CD14-positive monocyte (primary cell): Measurements from ENCODE around the gene MYO16. TPM values are rescaled to one million over a fixed set of nuclear protein-coding genes. Genes with fewer than 3 reads are reported as not detected.

ENCODE experiments used
- DNase-seq, 3 donors: peaks; one replicate each; pipeline ENCODE4 v3.0.0-alpha.2; 2011 to 2022
- H2AFZ ChIP-seq: 2 replicates; pipeline ENCODE4 v1.6.0; 2012; ENCODE audit warnings: mild to moderate bottlenecking, low read depth, low read length, inconsistent platforms; ENCODE audit not compliant: insufficient read depth, poor library complexity, severe bottlenecking
- H3K27ac ChIP-seq, 2 donors: 1 replicate in 1 of 2; 2 replicates in 1 of 2; pipeline ENCODE4 v1.5.1; 2012 to 2013; ENCODE audit warnings: low read length in 2 of 2, control low read depth in 1 of 2, inconsistent platforms in 1 of 2, low read depth in 1 of 2, mild to moderate bottlenecking in 1 of 2
- H3K27me3 ChIP-seq, 2 donors: one replicate each; pipeline versions ENCODE4 v1.6.0 to v1.6.1; 2011 to 2013; ENCODE audit warnings: low read length in 2 of 2; ENCODE audit not compliant: control insufficient read depth in 2 of 2, insufficient read depth in 2 of 2
- H3K36me3 ChIP-seq, 2 donors: replicated peaks in 1 of 2; 1 replicate in 1 of 2; 2 replicates in 1 of 2; pipeline versions ENCODE4 v1.5.1 to v1.6.1; 2012 to 2013; ENCODE audit warnings: low read length in 2 of 2, control low read depth in 1 of 2, inconsistent platforms in 1 of 2, mild to moderate bottlenecking in 1 of 2; ENCODE audit not compliant: insufficient read depth in 2 of 2, control insufficient read depth in 1 of 2
- H3K4me1 ChIP-seq, 2 donors: 1 replicate in 1 of 2; 2 replicates in 1 of 2; pipeline versions ENCODE4 v1.5.1 to v1.6.1; 2012 to 2013; ENCODE audit warnings: low read length in 2 of 2, control low read depth in 1 of 2, inconsistent platforms in 1 of 2, mild to moderate bottlenecking in 1 of 2, moderate library complexity in 1 of 2; ENCODE audit not compliant: insufficient read depth in 2 of 2, control insufficient read depth in 1 of 2
- H3K4me2 ChIP-seq: replicated peaks from 2 replicates; pipeline ENCODE3; 2012; ENCODE audit warnings: low read length, moderate library complexity, mild to moderate bottlenecking; ENCODE audit not compliant: poor library complexity, severe bottlenecking; ENCODE audit errors: extremely low read depth
- H3K4me3 ChIP-seq, 3 experiments: fragments of 200-600 bp in 1 of 3; sonication (generic) in 1 of 3; replicated peaks in 1 of 3; 1 replicate in 2 of 3; 2 replicates in 1 of 3; pipeline ENCODE4 v1.5.1; 2011 to 2013; ENCODE audit warnings: low read length in 3 of 3, mild to moderate bottlenecking in 3 of 3, control low read depth in 2 of 3, low read depth in 2 of 3, inconsistent platforms in 1 of 3, moderate library complexity in 1 of 3
- H3K79me2 ChIP-seq: 2 replicates; pipeline ENCODE4 v1.6.0; 2012; ENCODE audit warnings: mild to moderate bottlenecking, control low read depth, inconsistent platforms, low read length, moderate library complexity; ENCODE audit not compliant: insufficient read depth
- H3K9ac ChIP-seq: 2 replicates; pipeline ENCODE4 v1.6.0; 2017; ENCODE audit warnings: low read length, mild to moderate bottlenecking; ENCODE audit not compliant: insufficient read depth, poor library complexity, severe bottlenecking
- H3K9me3 ChIP-seq, 2 donors: replicated peaks in 1 of 2; 1 replicate in 1 of 2; 2 replicates in 1 of 2; pipeline versions ENCODE4 v1.5.1 to v1.6.1; 2012 to 2013; ENCODE audit warnings: low read length in 2 of 2, control low read depth in 1 of 2; ENCODE audit not compliant: control insufficient read depth in 1 of 2, insufficient read depth in 1 of 2
- H4K20me1 ChIP-seq: 2 replicates; pipeline ENCODE4 v1.6.0; 2012; ENCODE audit warnings: mild to moderate bottlenecking, low read length, control low read depth, moderate library complexity; ENCODE audit not compliant: insufficient read depth
- H3K27ac Mint-ChIP-seq, 7 donors: one replicate each; pipeline ENCODE4 v1.8.0; 2020; ENCODE audit warnings: mild to moderate bottlenecking in 7 of 7, mixed read lengths in 7 of 7, moderate library complexity in 6 of 7, inconsistent platforms in 2 of 7
- H3K27me3 Mint-ChIP-seq, 3 donors: one replicate each; pipeline ENCODE4 v1.8.0; 2021 to 2022; ENCODE audit warnings: low read depth in 3 of 3, mild to moderate bottlenecking in 3 of 3, mixed read lengths in 3 of 3, moderate library complexity in 3 of 3, inconsistent platforms in 1 of 3
- H3K36me3 Mint-ChIP-seq, 2 donors: one replicate each; pipeline ENCODE4 v1.8.0; 2020; ENCODE audit warnings: mixed read lengths in 2 of 2, inconsistent platforms in 1 of 2, mild to moderate bottlenecking in 1 of 2
- H3K4me1 Mint-ChIP-seq: one replicate; pipeline ENCODE4 v1.8.0; 2020; ENCODE audit warnings: mild to moderate bottlenecking, mixed read lengths
- H3K4me3 Mint-ChIP-seq, 2 donors: one replicate each; pipeline ENCODE4 v1.8.0; 2020; ENCODE audit warnings: mild to moderate bottlenecking in 2 of 2, mixed read lengths in 2 of 2, moderate library complexity in 1 of 2
- H3K9me3 Mint-ChIP-seq, 7 donors: one replicate each; pipeline ENCODE4 v1.8.0; 2020 to 2022; ENCODE audit warnings: mixed read lengths in 7 of 7, mild to moderate bottlenecking in 6 of 7, moderate library complexity in 6 of 7, inconsistent platforms in 2 of 7
- CTCF ChIP-seq: fragments of 200-600 bp; IDR thresholded peaks from one replicate; pipeline ENCODE4 v1.8.0; 2022; ENCODE audit warnings: antibody characterized with exemption, mild to moderate bottlenecking
- WGBS: methylation state at CpG from one replicate; pipeline ENCODE4 v1.1.5; 2013; ENCODE audit warnings: missing lambda C conversion rate; ENCODE audit not compliant: insufficient coverage; 5-methylcytosine and 5-hydroxymethylcytosine counted together
- intact Hi-C, 2 donors: fragments of 100-400 bp; cut with micrococcal nuclease; formaldehyde crosslinking; loops; one replicate each; pipeline versions ENCODE4 v1.15.0 to v1.15.1; 2023
- polyA plus RNA-seq, 3 donors: library from polyadenylated mRNA; depleted of rRNA in 1 of 3; unstranded in 2 of 3; stranded (reverse) in 1 of 3; fragments of 300-500 nt in 2 of 3; fragments of >200 nt in 1 of 3; fragmentation: Illumina TruSeq in 2 of 3; gene quantifications; 1 replicate in 2 of 3; 2 replicates in 1 of 3; pipeline ENCODE4 v1.2.3, GENCODE V29; 2012 to 2021

MYO16 gene
- polyA plus RNA-seq, 3 donors, result not detected

- H3K9me3 Mint-ChIP-seq, result peaks cover 2 to 24% (median 9%) of the 10 kb centered on the region in 7 donors
- Histone ChIP-seq H3K9ac (no peak overlapping the region), H3K36me3 (no peaks in the 10 kb centered on the region), H3K27me3 (no peaks in the 10 kb centered on the region), H3K9me3 (peaks cover 12 to 18% of the 10 kb centered on the region in 2 donors), H3K27ac (no peak overlapping the region), H2AFZ (no peak overlapping the region), H3K4me3 (no peak overlapping the region), H3K79me2 (no peaks in the 10 kb centered on the region), H3K4me1 (no peaks in the 10 kb centered on the region), H4K20me1 (no peaks in the 10 kb centered on the region), H3K4me2 (no peak overlapping the region)
- H3K4me3 Mint-ChIP-seq, result no peak overlapping the region
- no peaks in the 10 kb centered on the region for H3K4me1 Mint-ChIP-seq
- 75% methylated on average over 3 of the region's 5 CpGs for WGBS
- intact Hi-C loops, result no loop called here
- no peak for DNase-seq
- no peaks in the 10 kb centered on the region for H3K36me3 Mint-ChIP-seq
- H3K27me3 Mint-ChIP-seq, result no peaks in the 10 kb centered on the region
- no peak overlapping the region for H3K27ac Mint-ChIP-seq
- TF ChIP-seq CTCF, result no peak
Observed at GRCh38 chr13:108662528-108662927, 33.1 kb downstream of the MYO16 start.

DNA sequence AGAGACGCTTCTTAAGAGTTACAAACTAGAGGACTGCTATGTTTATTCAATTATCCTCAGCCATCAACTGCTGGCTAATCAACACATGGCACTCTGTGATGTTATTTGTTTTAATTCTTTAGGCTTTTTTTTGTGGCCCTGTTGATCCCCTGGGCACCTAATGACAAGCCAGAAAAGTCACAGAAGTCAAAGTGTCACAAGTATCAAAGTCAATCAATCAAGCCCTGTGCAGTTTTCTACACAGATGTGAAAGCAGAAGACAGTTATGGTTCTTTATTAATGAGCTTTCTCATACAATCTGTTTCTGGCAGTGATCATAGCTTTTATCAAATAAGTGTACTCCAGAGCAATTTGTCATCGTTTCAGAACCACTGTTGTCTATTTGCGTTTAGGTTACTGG lies 34.3 kb downstream of the MYO16 start:
- no peaks in the 10 kb centered on the region for H3K36me3 ChIP-seq
- H3K9ac ChIP-seq, result no peak overlapping the region
- intact Hi-C loops, result no loop called here
- H3K27me3 Mint-ChIP-seq, result peaks cover 0 to 2% (median 0%) of the 10 kb centered on the region in 3 donors
- H3K27ac ChIP-seq, result no peak overlapping the region
- no peaks in the 10 kb centered on the region for H3K27me3 ChIP-seq
- H3K4me3 ChIP-seq, result no peak overlapping the region
- H3K4me3 Mint-ChIP-seq, result no peak overlapping the region
- no peaks in the 10 kb centered on the region for H4K20me1 ChIP-seq
- H3K27ac Mint-ChIP-seq, result no peak overlapping the region
- H3K4me1 ChIP-seq, result no peaks in the 10 kb centered on the region
- no peak overlapping the region for H2AFZ ChIP-seq
- H3K79me2 ChIP-seq, result no peaks in the 10 kb centered on the region
- no peaks in the 10 kb centered on the region for H3K4me1 Mint-ChIP-seq
- DNase-seq, result no peak
- H3K9me3 Mint-ChIP-seq, result peaks cover 3 to 32% (median 14%) of the 10 kb centered on the region in 7 donors
- TF ChIP-seq CTCF, result no peak
- no peak overlapping the region for H3K4me2 ChIP-seq
- no peaks in the 10 kb centered on the region for H3K36me3 Mint-ChIP-seq
- peaks cover 22 to 27% of the 10 kb centered on the region in 2 donors for H3K9me3 ChIP-seq
- WGBS, result no CpG with 5 or more reads among the region's 3 CpGs
